Measurements from ENCODE around the gene PRPSAP1. TPM values are rescaled to one million over a fixed set of nuclear protein-coding genes. Genes with fewer than 3 reads are reported as not detected.

Gene PRPSAP1, protein sequence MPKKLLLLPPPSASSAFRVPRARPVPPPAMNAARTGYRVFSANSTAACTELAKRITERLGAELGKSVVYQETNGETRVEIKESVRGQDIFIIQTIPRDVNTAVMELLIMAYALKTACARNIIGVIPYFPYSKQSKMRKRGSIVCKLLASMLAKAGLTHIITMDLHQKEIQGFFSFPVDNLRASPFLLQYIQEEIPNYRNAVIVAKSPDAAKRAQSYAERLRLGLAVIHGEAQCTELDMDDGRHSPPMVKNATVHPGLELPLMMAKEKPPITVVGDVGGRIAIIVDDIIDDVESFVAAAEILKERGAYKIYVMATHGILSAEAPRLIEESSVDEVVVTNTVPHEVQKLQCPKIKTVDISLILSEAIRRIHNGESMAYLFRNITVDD
- 38.2 TPM for total RNA-seq
- long read RNA-seq, transcript PRPSAP1-206 (10 exons, 3,660 nt) = major isoform, 177 of 200 reads
- long read RNA-seq, partial matches to known transcripts = 11 of 200 reads
- long read RNA-seq, other reads (novel, unspliced or antisense) = 12 of 200 reads

DNA sequence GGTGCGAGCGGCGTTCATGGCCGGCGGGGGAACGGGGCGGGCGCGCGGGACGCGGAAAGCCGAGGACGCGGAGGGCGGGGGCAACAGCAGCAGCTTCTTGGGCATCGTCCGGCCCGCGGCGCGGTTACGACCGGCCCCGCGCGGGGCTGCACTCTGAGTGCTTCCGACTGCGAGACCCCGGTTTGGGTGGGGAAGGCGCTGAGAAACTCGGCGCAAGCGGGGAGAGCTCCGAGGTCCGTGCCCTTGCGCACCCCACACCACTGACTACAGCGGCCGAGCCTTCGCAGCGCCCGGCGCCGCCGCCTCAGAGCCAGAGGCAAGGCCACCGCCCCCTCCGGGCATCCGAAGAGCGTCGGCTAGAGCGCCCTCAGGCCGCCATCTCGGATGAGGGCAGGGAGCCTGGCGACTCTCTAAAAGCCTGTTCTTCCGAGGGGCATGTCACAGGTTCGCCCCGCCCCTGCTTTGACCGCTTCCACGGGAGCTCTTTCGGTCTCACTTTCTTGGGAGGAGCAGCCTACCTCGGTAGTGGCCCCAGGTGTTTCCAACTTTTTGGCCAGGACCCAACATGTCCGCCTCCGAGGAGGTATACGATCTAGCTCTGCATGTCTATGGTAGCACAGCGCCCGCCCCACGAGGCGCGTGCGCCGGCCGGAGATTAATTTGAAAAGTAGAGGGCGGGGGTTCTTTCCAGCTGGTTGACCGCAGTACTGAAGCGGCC, at the start of gene PRPSAP1:
Gene PRPSAP1, minus strand, starts transcription at position 318 of the 718 bp plus-strand sequence. Its CDS starts 213 bp downstream, at position 105.
- DNase-seq (ENCODE audit: low spot score) = peak; percentile 95

DNA sequence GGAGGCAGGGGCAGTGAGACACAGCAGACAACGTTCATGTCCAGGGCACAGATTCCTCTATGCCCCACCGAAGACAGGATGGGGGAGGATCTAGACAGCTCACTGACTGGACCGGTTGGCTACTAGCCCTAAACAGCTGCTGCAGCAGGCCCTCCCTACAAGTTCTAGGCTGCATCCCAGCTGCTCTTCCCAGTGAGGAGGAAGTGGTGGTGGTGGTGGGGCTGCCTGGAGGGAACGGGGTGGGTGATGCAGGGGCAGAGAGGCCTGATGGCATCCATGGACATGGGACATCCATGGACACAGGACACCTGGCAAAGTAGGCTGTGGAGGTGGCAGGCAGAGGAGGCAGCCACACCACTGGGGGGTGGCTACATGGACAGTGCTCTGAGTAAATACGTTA, 49.0 kb upstream of the PRPSAP1 start:
- DNase-seq (ENCODE audit: low spot score) = no peak

DNA sequence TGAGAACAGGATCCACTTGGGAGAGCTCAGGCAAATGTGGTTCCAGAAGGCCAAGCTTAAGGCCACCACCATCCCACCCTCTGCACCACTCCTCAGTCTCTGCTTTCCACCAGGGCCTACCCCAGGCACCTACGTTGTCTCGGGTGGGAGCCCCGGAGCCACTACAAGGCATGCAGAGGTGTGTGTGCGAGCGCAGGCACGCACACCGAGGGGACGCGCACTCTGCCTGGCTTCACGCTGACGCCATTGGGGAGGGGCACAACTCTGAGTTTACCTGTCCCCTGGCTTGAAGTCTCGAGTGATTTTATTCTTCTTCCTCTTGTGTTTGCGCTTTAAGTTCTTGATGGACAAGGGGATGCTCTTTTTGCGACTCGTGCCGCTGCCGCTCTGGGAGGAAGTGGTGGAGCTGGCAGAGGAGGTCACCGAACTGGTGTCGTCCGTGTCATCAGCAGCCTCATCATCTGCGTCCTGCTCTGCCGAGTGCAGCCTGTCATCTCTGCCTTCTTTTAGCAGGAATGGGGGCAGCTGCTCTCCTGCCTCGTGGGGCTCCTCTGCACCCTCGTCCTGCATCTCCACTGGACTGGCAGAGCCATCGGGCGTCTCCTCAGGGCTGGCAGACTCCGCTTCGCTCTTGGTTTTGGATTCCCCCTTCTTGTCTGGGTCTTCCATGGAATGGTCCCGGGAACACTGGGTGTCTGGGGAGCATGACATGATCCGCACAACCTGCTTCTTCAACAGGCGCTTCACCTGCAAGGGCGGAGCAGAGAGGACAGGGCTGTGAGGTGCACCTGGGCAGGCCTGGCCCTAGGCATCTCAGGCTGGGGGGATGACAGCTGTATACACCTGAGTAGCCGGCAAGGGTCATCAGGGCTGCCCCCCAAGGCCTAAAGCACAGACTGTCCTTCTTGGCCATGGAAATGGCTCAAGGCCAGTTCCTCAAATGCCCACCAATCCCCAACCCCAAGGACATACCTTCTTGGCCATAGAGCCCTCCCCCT, 45.8 kb upstream of the PRPSAP1 start:
- DNase-seq (ENCODE audit: low spot score) = no peak

DNA sequence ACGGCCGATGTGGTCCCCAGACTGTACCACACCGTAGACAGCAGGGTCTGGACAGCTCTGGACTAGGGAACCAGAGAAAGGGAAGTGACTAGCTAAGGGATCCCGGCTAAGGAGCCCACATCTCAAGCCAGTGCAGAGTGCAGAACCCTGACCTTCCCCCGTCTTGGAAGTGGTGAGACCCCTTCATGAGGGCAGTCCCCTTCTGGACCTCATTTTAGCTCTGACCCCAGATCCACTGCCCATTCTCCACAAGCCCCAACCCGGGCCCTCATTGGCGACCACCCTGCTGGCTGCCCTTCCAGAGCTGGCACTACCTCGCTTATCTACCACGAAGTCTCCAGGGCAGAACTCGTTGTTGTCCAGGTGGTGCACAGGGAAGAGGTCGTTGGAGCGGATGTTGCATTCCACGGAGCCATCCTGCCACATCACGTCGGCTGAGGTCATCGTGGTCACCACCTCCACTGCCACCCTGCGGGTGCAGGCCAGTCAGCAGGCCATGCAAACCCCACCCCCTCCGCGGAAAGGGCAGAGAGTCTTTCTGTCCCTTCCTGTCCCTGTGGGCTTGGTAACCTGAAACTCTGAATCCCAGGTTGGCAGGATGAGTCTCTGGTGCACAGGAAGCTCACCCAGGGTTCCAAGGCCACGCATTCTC, 44.9 kb upstream of the PRPSAP1 start:
- no peak for DNase-seq (ENCODE audit: low spot score)

DNA sequence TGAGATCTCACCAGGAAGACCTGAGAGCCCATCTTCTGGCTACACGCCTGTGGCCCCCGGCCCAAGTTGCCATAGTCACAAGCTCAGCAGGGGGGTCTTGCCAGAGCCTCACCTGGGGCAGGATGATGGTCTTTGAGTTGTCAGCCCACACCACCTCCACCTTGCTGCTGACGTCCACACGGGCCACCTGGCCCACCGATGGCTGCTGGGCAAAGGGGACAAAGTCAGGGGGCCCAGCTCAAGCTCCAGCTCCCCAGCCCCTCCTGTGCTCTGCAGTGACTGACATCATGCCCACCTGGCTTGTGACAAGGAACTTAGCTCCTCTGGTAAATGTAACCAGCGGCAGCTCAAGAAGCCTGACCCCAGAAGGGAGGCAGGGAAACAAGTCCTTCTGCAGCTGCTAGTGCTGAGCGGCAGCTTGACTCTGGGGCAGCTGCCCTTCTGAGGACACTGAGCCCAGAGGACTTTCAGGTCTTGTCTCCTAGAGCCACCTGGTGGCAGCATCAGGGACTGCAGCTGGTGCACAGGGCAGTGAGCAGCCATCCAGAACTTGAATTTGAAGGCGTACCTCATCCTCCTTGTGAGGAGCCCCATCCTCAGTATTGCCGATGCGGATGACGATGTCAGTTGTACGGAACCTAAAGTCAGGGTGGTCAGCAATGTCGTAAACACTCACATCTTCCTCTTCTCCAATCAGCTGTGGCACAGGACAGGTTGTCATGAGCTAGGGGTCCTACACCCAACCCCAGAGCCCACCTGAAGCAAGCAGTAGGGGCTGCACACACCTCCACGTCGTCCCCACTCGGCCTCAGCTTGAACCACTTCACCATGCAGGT, 44.2 kb upstream of the PRPSAP1 start:
- no peak for DNase-seq (ENCODE audit: low spot score)

DNA sequence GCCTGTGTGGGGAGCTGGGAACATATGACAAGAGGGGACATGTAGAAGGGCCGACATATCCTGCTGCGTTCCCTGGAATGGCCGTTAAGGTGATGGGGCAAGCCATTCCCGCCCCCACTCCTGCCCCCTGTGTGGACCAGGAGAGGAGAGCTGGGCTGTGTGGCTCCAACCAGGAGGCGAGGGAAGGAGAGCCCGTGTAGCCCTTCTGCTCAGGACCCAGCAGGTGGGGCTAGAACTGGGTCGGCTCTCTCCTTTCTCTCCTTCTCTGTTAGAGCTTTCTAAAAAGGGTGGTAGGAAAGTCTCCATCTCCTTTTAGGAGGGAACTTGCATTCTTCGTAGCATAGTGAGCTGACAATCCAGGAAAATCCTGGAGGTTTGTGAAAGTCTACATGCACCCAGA, 43.5 kb upstream of the PRPSAP1 start:
- no peak for DNase-seq (ENCODE audit: low spot score)

DNA sequence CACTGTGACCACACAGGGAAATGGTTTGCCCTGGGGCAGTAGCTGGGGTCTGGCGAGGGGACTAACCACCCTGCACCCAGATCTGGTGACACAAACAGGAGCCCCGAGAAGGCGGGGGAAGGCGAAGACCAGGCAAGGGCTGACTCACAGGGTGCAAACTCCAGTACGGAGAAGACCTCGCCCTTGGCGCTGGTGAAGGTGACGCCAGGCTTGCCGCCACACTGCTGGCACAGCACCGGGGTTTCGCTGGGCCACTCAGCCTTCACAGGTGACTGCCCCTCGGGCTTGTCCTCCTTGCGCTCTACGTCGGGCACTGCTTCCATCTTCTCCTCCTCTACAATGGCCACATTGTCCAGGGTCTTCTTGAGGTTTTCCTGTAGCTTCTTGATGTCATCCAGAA, 42.3 kb upstream of the PRPSAP1 start:
- no peak for DNase-seq (ENCODE audit: low spot score)

DNA sequence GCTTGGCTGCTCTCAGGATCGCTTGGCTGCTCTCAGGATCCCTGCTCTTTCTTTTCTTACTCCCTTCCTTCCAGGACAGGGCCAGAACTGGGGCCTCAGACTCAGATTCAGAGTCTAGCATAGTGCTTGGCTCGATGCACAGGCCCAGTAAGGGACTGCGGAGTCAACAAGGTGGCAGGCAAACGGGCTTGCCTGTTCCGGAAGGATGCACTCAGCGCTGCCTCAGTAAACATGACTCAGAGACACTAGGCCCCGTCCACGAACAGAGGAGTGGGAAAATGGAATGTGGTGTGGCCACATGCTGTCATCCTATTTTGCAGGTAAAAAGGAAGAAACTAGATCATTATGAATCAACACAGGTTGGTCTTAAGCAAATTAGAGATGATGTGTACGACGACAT, 40.5 kb upstream of the PRPSAP1 start:
- DNase-seq (ENCODE audit: low spot score) = no peak

DNA sequence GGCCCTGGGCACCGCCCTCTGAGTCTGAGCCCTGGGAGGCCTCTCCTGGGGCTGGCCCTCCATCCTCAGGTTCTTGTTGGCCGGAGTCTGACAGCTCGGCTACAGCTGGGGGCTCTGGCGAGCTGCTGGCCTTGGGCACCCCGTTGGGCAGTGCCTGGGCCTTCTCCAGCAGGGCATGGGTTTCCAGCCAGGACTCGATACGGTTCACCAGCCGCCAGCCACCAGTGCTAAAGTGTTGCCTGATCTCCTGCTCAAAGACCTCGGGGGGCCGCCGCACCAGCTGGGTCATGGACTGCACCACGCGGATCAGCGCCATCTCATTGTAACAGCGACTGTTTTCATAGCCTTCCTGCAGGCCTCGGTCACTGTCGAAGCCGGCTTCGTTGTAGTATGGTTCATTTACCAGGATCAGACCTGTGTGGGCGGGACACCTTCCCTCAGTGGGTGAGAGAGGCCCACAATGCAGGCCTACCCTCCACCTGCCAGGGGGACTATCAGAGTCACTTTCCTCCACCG, 37.5 kb upstream of the PRPSAP1 start:
- no peak for DNase-seq (ENCODE audit: low spot score)

DNA sequence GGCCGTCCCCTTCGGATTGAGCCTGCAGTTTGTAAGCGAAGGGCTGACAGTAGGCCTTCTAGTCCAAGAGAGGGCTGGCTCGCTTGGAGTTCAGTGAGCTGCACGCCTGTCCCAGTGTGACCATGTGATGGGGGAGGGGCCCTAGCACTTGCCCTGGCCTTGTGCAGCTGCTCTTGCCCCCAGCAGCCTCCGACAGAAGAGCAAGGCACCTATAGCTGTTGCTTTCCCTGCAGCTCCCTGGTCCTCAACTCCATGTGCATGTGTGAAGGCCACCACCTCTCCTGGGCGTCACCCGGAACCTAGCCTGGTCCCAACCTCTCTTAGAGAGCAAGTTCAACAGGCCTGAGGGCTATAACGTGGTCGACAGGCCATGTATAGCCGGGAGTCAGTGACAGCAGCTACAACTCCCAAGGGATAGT, 36.3 kb upstream of the PRPSAP1 start:
- no peak for DNase-seq (ENCODE audit: low spot score)

DNA sequence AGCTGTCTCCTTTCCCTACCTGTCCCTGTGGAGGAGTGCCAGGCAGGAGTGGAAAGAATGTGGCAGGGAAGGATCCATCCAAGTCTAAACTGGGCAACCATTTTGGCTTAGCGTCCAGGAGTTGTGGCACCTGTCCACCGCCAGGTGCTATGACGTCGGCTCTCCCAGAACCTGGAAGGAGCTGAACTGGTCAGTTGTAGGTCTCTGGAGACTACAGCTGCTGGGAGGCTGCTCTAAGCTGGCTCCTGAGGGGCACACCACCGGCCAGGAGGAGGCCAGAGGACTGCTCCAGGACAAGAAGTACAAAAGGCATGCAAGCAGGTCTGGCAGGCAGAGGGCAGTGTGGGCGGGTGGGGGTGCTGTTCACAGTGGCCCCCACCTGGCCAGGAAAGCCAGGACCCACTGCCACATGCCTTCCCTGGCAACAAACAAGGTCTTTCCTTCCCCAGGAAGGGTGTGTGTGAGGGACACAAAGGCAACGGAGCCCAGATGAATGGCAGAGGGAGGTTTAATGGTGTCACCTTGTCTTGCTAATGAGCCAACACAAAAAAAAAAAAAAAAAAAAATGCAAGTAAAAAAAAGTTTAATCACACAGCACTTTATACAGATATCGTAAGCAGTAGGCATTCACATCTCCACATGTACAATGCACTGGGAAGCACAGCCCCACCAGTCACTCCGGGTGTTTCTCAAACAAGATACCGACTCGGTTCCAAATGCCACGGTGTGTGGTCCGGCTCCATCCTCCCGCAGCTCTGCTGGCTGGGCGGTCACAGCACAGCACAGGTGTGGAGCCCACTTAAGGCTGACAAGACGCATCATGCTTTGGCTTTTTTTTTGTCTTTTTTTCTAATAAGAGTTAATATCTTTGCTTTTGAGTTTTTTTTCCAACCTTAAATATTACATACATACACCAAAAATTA, 35.5 kb upstream of the PRPSAP1 start:
- no peak for DNase-seq (ENCODE audit: low spot score)

DNA sequence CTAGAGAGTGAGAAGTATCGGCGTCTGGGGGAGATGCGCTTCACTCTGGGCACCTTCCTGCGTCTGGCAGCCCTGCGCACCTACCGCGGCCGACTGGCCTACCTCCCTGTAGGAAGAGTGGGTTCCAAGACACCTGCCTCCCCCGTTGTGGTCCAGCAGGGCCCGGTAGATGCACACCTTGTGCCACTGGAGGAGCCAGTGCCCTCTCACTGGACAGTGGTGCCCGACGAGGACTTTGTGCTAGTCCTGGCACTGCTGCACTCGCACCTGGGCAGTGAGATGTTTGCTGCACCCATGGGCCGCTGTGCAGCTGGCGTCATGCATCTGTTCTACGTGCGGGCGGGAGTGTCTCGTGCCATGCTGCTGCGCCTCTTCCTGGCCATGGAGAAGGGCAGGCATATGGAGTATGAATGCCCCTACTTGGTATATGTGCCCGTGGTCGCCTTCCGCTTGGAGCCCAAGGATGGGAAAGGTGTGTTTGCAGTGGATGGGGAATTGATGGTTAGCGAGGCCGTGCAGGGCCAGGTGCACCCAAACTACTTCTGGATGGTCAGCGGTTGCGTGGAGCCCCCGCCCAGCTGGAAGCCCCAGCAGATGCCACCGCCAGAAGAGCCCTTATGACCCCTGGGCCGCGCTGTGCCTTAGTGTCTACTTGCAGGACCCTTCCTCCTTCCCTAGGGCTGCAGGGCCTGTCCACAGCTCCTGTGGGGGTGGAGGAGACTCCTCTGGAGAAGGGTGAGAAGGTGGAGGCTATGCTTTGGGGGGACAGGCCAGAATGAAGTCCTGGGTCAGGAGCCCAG, 33.5 kb upstream of the PRPSAP1 start:
- no peak for DNase-seq (ENCODE audit: low spot score)

DNA sequence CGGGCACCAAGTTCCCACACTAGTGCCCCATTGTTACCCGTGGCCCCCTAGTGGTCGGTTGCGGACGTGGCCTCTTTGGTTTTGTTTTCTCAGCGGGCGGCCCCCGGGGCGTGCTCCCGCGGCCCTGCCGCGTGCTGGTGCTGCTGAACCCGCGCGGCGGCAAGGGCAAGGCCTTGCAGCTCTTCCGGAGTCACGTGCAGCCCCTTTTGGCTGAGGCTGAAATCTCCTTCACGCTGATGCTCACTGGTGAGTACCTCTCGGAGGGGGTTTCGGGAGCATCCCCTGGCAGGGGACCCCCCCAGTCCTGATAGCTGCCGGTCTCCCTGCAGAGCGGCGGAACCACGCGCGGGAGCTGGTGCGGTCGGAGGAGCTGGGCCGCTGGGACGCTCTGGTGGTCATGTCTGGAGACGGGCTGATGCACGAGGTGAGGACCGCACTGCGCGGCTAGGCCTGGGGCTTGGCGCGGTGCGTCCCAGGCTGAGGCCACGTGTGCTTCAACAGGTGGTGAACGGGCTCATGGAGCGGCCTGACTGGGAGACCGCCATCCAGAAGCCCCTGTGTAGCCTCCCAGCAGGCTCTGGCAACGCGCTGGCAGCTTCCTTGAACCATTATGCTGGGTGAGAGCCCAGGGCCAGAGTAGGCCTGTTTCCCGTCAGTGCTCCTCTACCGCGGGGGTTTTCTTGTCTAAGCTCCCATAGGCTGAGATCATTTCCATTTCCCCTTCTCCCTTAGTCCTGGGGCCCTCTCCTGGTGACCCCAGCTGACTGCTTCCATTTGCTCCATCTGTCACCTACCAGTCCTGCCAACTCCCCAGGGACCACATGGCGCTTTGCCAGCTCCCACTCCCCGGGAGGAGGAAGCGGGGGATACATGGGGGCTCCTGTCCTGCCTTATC, 32.4 kb upstream of the PRPSAP1 start:
- DNase-seq (ENCODE audit: low spot score) = peak; percentile 94

DNA sequence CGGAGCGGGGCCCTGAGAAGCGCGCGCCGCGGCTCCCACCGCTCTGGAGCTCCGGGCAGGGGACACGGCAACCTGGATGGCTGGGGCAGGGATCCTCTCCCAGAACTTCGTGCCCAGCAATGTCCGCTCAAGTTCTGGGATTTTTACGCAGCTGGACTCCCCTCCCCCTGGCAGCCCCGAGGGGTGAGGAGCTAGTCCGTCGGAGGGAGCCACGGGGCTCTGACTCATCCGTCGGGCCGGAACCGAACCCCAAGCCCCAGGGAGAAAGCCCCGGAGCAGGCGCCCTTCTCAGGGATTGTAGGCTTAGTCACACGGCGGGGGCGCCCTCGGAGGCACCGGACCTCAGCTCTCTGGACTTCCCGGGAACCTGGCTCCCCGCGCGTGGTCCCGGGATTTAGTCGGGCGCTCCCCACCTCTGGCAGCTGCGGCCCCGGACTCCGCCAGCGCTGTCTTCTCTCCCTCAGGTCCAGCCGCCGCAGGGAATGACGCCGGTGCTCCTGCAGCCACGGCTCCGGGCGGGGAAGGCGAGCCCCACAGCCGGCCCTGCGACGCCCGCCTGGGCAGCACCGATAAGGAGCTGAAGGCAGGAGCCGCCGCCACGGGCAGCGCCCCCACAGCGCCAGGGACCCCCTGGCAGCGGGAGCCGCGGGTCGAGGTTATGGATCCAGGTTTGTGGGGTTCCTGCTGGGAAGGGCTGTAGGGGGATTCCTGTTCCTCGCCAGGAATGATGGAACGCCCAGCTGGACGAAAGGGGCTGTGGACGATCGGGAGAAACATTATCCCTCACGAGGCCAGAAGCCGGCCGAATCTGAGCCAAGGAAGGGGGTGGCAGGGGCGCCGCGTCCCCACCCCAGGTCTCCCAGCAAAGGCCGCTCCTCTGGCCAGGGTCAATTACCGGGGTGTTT, 31.5 kb upstream of the PRPSAP1 start:
- peak; percentile 93 for DNase-seq (ENCODE audit: low spot score)

DNA sequence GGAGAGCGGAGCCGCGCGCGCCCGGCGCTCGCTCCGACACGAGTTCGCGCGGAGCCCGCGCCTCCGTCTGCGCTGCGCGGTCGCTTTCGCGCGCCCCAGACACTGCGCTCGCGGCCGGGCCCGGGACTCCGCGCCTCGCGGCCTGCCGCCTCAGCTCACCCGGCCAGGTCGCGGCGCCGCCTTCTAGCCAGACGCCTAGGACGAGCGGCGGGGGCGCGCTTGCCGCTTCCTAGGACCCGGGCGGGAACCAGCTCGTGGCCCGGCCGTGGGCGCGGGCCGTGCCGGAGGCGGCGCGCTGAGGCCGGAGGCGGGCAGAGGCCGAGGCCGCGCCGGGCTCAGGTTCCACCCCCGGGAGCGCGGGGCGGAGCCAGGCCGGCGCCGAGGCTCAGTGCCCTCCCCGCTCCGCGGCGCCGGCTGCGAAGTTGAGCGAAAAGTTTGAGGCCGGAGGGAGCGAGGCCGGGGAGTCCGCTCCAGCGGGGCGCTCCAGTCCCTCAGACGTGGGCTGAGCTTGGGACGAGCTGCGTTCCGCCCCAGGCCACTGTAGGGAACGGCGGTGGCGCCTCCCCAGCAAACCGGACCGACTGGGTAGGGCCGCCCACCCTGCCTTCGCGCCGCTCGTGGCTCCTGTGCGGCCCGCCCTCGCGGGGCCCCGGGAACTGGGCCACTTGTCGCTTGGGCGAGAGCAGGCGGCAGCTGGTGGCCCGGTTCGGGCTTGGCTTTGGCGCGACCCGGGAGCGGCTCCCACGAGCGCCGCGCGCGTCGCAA, 30.7 kb upstream of the PRPSAP1 start, which contains the start of gene SPHK1:
Gene SPHK1, plus strand, starts transcription at position 388 of the 765 bp plus-strand sequence. CDS start 1,036 bp downstream, outside the sequence.
- no peak for DNase-seq (ENCODE audit: low spot score)
